ENCODE data around the gene FAM221B.

Gene FAM221B

DNA sequence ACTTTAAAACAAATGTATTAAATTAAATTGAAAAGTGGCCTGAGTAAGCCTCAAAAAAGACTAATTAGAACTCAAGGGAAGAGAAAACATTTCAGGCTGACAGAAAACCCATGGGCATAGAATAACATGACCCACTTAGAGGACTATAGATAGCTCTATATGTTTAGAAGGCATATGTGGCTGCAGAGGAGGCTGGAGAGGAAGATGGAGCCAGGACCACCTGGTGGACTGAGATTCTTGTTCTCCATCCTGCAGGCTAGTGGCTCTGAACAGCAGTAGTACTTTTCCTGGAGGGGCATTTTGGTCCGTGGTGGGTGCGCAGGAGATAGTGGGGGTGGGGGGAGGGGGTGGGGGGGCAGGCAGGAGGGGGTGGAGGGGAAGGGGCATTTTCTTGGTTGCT lies 47.5 kb downstream of the FAM221B start:
- Histone ChIP-seq H3K4me3 (ENCODE audit: low read depth in 1 of 5, low read length in 5 of 5) (no peak overlapping the region), H3K36me3 (ENCODE audit: control insufficient read depth in 5 of 5, insufficient read depth in 5 of 5, low read length in 5 of 5) (no peaks in the 10 kb centered on the region), H3K9me3 (ENCODE audit: control insufficient read depth in 5 of 5, low read length in 5 of 5) (no peaks in the 10 kb centered on the region), H3K4me1 (ENCODE audit: control insufficient read depth in 5 of 5, insufficient read depth in 5 of 5, low read length in 5 of 5) (no peaks in the 10 kb centered on the region), H3K27ac (ENCODE audit: low read depth, low read length) (no peak overlapping the region), H3K9ac (ENCODE audit: low read length in 5 of 5) (no peak overlapping the region), H3K27me3 (ENCODE audit: control insufficient read depth in 5 of 5, insufficient read depth in 4 of 5, low read length in 5 of 5) (no peaks in the 10 kb centered on the region)

DNA sequence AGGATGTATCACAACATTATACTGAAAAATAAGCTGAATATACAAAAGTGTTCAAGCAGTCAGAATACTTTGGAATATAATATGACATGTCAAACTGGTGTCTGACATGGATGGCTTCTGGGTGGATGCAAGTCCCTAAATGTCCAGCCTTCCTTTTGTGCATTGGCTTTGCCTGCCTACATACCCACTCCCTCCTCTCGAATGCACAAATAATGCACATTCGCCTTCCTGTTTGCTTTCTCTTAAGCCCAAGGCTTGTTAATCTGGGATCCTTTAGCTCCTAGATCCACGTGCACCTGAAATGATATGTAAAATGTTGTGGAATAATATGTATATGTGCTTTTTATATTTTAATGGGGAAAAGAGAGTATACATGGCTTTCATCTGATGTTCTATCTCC lies 50.0 kb downstream of the FAM221B start:
- H3K27ac ChIP-seq (ENCODE audit: low read depth, low read length), result no peak overlapping the region
- H3K4me1 ChIP-seq (ENCODE audit: control insufficient read depth in 5 of 5, insufficient read depth in 5 of 5, low read length in 5 of 5), result peaks cover 0 to 7% (median 0%) of the 10 kb centered on the region in 5 donors
- no peak overlapping the region for H3K9ac ChIP-seq (ENCODE audit: low read length in 5 of 5)
- H3K9me3 ChIP-seq (ENCODE audit: control insufficient read depth in 5 of 5, low read length in 5 of 5), result no peaks in the 10 kb centered on the region
- no peaks in the 10 kb centered on the region for H3K27me3 ChIP-seq (ENCODE audit: control insufficient read depth in 5 of 5, insufficient read depth in 4 of 5, low read length in 5 of 5)
- H3K4me3 ChIP-seq (ENCODE audit: low read depth in 1 of 5, low read length in 5 of 5), result no peak overlapping the region
- no peaks in the 10 kb centered on the region for H3K36me3 ChIP-seq (ENCODE audit: control insufficient read depth in 5 of 5, insufficient read depth in 5 of 5, low read length in 5 of 5)

DNA sequence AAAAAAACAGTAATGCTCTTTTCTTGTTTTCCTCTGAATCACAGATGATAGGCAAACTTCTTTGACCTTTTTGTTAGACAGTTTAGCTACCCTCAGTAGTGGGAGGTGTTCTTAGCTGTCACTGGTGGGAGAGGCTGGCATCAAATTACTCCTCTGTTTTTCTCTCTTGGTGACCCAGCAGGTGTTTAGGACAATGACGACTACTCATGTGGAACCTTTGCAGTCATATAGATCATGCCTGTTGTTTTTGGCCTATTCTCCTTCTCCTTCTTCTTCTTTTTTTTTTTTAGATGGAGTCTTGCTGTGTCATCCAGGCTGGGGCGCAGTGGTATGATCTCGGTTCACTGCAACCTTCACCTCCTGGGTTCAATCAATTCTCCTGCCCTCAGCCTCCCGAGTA lies 52.5 kb downstream of the FAM221B start:
- Histone ChIP-seq H3K9ac (ENCODE audit: low read length in 5 of 5) (no peak overlapping the region), H3K27ac (ENCODE audit: low read depth, low read length) (no peak overlapping the region), H3K36me3 (ENCODE audit: control insufficient read depth in 5 of 5, insufficient read depth in 5 of 5, low read length in 5 of 5) (no peaks in the 10 kb centered on the region)

DNA sequence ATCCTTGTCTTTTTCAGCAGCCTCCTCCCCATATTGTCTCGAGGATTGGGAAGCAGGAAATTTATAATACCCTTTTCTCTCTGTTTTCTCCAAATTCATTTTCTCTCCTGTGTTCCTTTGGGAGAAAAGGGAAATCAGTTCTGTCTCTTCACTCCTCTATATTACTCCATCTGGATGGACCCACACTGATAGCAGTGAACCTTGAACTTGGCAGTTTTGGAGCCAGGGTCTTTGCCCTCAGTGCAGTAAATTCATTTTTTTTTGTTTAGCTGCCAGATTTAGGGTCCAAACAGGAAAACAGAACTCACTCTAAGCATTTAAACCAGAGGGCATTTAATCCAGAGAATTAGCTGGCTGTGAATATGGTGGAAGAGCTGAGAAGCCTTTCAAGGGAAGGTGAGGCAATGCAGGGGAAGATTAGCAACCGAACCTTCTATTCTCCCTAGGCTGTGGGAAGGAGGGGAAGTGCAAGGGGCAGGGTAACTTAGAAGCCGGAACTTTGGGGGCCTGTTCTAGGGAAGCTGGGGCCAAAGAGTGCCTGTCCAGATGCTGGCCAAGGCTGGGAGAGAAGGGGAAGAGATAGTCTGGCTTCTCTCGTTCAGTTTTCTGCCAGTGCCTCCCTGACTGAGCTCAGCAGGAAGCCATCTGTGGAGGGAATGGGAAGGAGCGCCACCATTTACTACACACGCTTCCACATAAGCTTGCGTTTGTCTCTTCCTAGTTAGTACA lies 53.5 kb downstream of the FAM221B start:
- Histone ChIP-seq H3K9me3 (ENCODE audit: control insufficient read depth in 5 of 5, low read length in 5 of 5) (no peaks in the 10 kb centered on the region), H3K4me1 (ENCODE audit: control insufficient read depth in 5 of 5, insufficient read depth in 5 of 5, low read length in 5 of 5) (peaks cover 6 to 28% (median 23%) of the 10 kb centered on the region in 5 donors), H3K27me3 (ENCODE audit: control insufficient read depth in 5 of 5, insufficient read depth in 4 of 5, low read length in 5 of 5) (no peaks in the 10 kb centered on the region), H3K4me3 (ENCODE audit: low read depth in 1 of 5, low read length in 5 of 5) (no peak overlapping the region), H3K9ac (ENCODE audit: low read length in 5 of 5) (no peak overlapping the region), H3K36me3 (ENCODE audit: control insufficient read depth in 5 of 5, insufficient read depth in 5 of 5, low read length in 5 of 5) (no peaks in the 10 kb centered on the region), H3K27ac (ENCODE audit: low read depth, low read length) (no peak overlapping the region)

More for the DNA sequence above, 52.5 kb downstream of the FAM221B start:
- H3K27me3 ChIP-seq (ENCODE audit: control insufficient read depth in 5 of 5, insufficient read depth in 4 of 5, low read length in 5 of 5), result no peaks in the 10 kb centered on the region
- H3K4me3 ChIP-seq (ENCODE audit: low read depth in 1 of 5, low read length in 5 of 5), result no peak overlapping the region
- H3K9me3 ChIP-seq (ENCODE audit: control insufficient read depth in 5 of 5, low read length in 5 of 5), result no peaks in the 10 kb centered on the region
- H3K4me1 ChIP-seq (ENCODE audit: control insufficient read depth in 5 of 5, insufficient read depth in 5 of 5, low read length in 5 of 5), result peaks cover 5 to 19% (median 13%) of the 10 kb centered on the region in 5 donors

DNA sequence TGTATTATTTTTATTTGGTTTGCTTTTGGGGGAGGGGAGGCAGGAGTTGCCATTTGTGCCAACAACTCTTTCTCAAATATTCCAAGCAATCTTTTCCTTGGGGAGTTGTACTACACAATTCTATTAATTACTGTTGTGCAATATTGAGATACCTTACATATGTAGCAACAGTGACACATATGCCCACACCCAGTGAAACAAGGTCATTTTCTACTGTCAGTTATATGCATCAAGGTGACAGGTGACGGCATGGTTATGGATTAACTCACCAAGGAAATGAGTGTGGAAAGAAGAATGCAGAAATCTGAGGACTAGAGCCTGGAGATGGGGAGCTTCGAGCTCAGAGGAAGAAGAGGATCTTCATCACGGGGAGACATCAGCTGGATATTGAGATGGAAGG lies 56.6 kb downstream of the FAM221B start:
- Histone ChIP-seq H3K27ac (ENCODE audit: low read depth, low read length) (no peak overlapping the region), H3K36me3 (ENCODE audit: control insufficient read depth in 5 of 5, insufficient read depth in 5 of 5, low read length in 5 of 5) (no peaks in the 10 kb centered on the region), H3K9ac (ENCODE audit: low read length in 5 of 5) (no peak overlapping the region)

DNA sequence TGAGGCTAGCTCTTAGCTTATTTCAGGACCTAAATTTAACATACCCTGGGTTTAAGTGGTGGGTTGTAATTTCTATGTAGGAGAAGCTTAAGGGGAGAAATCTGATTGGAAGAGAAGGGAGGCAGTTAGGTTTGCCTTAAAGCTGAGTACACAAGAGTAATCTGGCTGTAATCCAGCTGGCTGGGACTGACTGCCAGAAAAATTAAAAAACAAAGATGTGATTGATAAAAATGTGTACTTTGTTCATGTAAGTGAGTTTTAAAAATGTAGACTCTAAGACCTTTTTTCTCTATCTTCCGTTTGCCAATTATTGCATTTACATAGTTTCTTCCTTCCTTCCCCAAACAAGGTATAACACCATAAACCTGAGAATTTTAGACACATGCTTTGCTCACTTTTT lies 57.0 kb downstream of the FAM221B start:
- Histone ChIP-seq H3K36me3 (ENCODE audit: control insufficient read depth in 5 of 5, insufficient read depth in 5 of 5, low read length in 5 of 5) (no peaks in the 10 kb centered on the region), H3K4me1 (ENCODE audit: control insufficient read depth in 5 of 5, insufficient read depth in 5 of 5, low read length in 5 of 5) (peaks cover 6 to 29% (median 24%) of the 10 kb centered on the region in 5 donors), H3K9me3 (ENCODE audit: control insufficient read depth in 5 of 5, low read length in 5 of 5) (no peaks in the 10 kb centered on the region), H3K27me3 (ENCODE audit: control insufficient read depth in 5 of 5, insufficient read depth in 4 of 5, low read length in 5 of 5) (no peaks in the 10 kb centered on the region), H3K27ac (ENCODE audit: low read depth, low read length) (peak overlapping the region; percentile 35), H3K9ac (ENCODE audit: low read length in 5 of 5) (peak overlapping the region in 1 of 5 donors; percentile 13), H3K4me3 (ENCODE audit: low read depth in 1 of 5, low read length in 5 of 5) (no peak overlapping the region)

More for the DNA sequence above, 56.6 kb downstream of the FAM221B start:
- H3K9me3 ChIP-seq (ENCODE audit: control insufficient read depth in 5 of 5, low read length in 5 of 5), result no peaks in the 10 kb centered on the region
- no peaks in the 10 kb centered on the region for H3K27me3 ChIP-seq (ENCODE audit: control insufficient read depth in 5 of 5, insufficient read depth in 4 of 5, low read length in 5 of 5)
- no peak overlapping the region for H3K4me3 ChIP-seq (ENCODE audit: low read depth in 1 of 5, low read length in 5 of 5)
- H3K4me1 ChIP-seq (ENCODE audit: control insufficient read depth in 5 of 5, insufficient read depth in 5 of 5, low read length in 5 of 5), result peaks cover 6 to 29% (median 24%) of the 10 kb centered on the region in 5 donors

DNA sequence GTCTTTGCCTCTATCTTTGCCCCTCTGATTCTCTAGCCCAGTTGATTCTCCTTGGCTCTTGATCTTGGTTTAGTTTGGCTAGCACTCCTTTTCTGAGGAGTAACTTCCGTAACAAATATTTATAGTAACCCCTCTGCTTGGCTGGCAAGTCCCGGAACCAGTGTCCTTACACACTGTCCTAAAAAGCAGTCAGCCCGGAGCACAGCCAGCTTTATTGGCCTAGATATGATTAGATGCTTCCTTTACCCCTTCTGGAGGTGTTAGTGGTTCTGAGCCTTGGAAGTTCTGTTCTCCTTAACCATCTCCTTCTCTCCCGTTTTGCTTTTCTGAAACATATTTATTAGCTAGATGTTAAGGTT lies 57.5 kb downstream of the FAM221B start:
- Histone ChIP-seq H3K4me3 (ENCODE audit: low read depth in 1 of 5, low read length in 5 of 5) (no peak overlapping the region), H3K27me3 (ENCODE audit: control insufficient read depth in 5 of 5, insufficient read depth in 4 of 5, low read length in 5 of 5) (no peaks in the 10 kb centered on the region), H3K36me3 (ENCODE audit: control insufficient read depth in 5 of 5, insufficient read depth in 5 of 5, low read length in 5 of 5) (no peaks in the 10 kb centered on the region), H3K27ac (ENCODE audit: low read depth, low read length) (peak overlapping the region; percentile 35), H3K4me1 (ENCODE audit: control insufficient read depth in 5 of 5, insufficient read depth in 5 of 5, low read length in 5 of 5) (peaks cover 6 to 29% (median 24%) of the 10 kb centered on the region in 5 donors), H3K9me3 (ENCODE audit: control insufficient read depth in 5 of 5, low read length in 5 of 5) (no peaks in the 10 kb centered on the region), H3K9ac (ENCODE audit: low read length in 5 of 5) (peak overlapping the region in 1 of 5 donors; percentile 61)

DNA sequence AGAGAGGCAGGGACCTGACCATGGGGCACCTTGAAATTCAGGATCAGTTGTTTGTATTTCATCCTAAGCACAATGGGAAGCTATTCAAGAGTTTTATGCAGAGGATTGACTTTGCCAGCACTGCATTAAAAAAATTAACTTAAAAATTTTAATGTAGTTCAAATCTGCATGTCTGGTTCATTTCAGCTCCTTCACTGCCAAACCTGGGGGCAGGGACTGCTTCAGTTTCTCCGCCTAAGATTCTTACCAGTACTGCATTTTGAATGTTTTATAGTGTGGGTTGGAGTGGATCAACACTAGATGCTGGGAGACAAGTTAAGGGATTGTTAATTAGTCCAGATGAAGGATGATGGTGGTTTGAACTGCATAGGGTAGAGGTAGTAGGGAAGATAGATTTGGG lies 58.8 kb downstream of the FAM221B start:
- no peaks in the 10 kb centered on the region for H3K36me3 ChIP-seq (ENCODE audit: control insufficient read depth in 5 of 5, insufficient read depth in 5 of 5, low read length in 5 of 5)
- no peaks in the 10 kb centered on the region for H3K27me3 ChIP-seq (ENCODE audit: control insufficient read depth in 5 of 5, insufficient read depth in 4 of 5, low read length in 5 of 5)
- H3K9ac ChIP-seq (ENCODE audit: low read length in 5 of 5), result no peak overlapping the region
- H3K4me1 ChIP-seq (ENCODE audit: control insufficient read depth in 5 of 5, insufficient read depth in 5 of 5, low read length in 5 of 5), result peaks cover 6 to 24% (median 18%) of the 10 kb centered on the region in 5 donors
- no peak overlapping the region for H3K27ac ChIP-seq (ENCODE audit: low read depth, low read length)
- H3K9me3 ChIP-seq (ENCODE audit: control insufficient read depth in 5 of 5, low read length in 5 of 5), result no peaks in the 10 kb centered on the region
- no peak overlapping the region for H3K4me3 ChIP-seq (ENCODE audit: low read depth in 1 of 5, low read length in 5 of 5)

DNA sequence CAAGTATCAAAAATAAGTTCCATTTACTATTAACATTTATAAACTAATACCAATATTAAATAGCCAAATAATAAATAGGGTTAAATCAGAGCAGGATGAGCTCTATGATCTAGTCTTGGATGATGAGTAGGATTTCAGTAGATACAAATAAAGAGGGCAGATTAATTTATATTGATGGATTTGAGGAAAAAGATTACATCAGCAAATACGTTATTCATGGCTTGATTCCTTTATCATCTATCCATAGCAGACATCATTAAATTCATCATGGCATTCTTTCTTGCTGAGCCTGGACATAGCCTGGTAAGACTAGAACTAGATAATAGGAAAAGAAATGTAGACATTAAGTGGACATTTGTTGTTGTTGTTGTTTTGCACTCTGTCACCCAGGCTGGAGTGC lies 61.1 kb downstream of the FAM221B start:
- no peak overlapping the region for H3K9ac ChIP-seq (ENCODE audit: low read length in 5 of 5)

DNA sequence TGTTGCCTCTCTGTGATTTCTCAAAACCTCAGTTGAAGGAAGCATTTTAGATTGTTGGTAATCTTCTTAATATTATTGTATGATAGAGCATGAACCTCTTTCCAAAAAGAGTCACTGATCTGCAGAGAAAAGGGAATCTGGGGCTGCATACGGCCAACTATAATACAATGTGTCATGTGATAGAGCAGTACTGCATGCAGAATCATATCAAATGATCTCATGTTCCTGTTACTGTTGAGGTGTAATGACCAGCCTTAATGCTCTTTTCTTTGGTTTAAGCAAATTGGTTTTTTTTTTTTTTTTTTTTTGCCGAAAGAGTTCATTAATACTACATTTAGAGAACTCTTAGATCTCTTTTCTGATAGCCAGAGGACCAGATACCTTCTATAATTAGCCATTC lies 61.5 kb downstream of the FAM221B start:
- Histone ChIP-seq H3K9ac (ENCODE audit: low read length in 5 of 5) (no peak overlapping the region), H3K27ac (ENCODE audit: low read depth, low read length) (no peak overlapping the region), H3K4me1 (ENCODE audit: control insufficient read depth in 5 of 5, insufficient read depth in 5 of 5, low read length in 5 of 5) (peaks cover 6 to 20% (median 17%) of the 10 kb centered on the region in 5 donors), H3K27me3 (ENCODE audit: control insufficient read depth in 5 of 5, insufficient read depth in 4 of 5, low read length in 5 of 5) (no peaks in the 10 kb centered on the region), H3K36me3 (ENCODE audit: control insufficient read depth in 5 of 5, insufficient read depth in 5 of 5, low read length in 5 of 5) (no peaks in the 10 kb centered on the region), H3K9me3 (ENCODE audit: control insufficient read depth in 5 of 5, low read length in 5 of 5) (no peaks in the 10 kb centered on the region), H3K4me3 (ENCODE audit: low read depth in 1 of 5, low read length in 5 of 5) (no peak overlapping the region)

More for the DNA sequence above, 61.1 kb downstream of the FAM221B start:
- no peaks in the 10 kb centered on the region for H3K27me3 ChIP-seq (ENCODE audit: control insufficient read depth in 5 of 5, insufficient read depth in 4 of 5, low read length in 5 of 5)
- H3K27ac ChIP-seq (ENCODE audit: low read depth, low read length), result no peak overlapping the region
- peaks cover 6 to 24% (median 18%) of the 10 kb centered on the region in 5 donors for H3K4me1 ChIP-seq (ENCODE audit: control insufficient read depth in 5 of 5, insufficient read depth in 5 of 5, low read length in 5 of 5)
- no peaks in the 10 kb centered on the region for H3K36me3 ChIP-seq (ENCODE audit: control insufficient read depth in 5 of 5, insufficient read depth in 5 of 5, low read length in 5 of 5)
- H3K9me3 ChIP-seq (ENCODE audit: control insufficient read depth in 5 of 5, low read length in 5 of 5), result no peaks in the 10 kb centered on the region
- H3K4me3 ChIP-seq (ENCODE audit: low read depth in 1 of 5, low read length in 5 of 5), result no peak overlapping the region
